GM18873 (cell line): ENCODE measurements around the gene RTL10.

Source experiments
- ATAC-seq: cut with Tn5 transposase; IDR thresholded peaks from one replicate; pipeline ENCODE4 v1.9.1; 2021; ENCODE audit warnings: mild to moderate bottlenecking, moderate library complexity, moderate number of reproducible peaks; ENCODE audit not compliant: unreplicated experiment, low FRiP score

The RTL10 gene

DNA sequence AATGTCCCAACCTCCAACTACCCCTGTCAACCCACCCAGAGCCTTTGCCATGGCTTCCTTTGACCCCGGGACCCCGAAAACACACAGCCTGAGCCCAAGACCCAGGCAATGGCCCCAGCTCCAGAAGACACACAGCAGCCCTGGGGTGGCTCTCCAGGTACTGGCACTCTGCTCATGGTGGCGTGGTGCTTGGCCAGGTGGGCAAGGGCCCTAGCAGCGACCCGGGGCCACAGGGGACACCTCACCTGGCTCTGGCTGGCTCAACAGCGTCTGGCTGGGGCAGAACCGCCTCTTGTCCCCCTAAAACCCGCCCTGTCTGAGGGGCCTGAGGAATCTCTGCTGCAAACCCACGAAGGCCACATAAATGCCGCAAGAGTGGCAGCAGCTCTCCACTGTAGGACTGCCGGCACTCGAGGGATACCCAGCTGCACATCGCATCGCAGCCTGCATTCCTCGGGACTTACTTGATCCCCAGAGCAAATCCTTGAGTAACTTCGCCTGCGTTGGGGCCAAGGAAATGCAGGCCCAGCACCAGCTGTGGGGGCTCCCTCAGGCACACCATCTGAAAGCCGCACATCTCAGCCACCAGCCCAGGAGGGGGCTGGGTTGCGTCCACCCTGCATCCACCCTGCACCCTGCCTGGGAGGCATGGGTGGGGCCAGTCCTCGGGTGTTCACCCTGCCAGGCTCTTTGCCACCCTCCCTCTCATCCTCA is 23.1 kb upstream of the RTL10 start:
- ATAC-seq = no peak

DNA sequence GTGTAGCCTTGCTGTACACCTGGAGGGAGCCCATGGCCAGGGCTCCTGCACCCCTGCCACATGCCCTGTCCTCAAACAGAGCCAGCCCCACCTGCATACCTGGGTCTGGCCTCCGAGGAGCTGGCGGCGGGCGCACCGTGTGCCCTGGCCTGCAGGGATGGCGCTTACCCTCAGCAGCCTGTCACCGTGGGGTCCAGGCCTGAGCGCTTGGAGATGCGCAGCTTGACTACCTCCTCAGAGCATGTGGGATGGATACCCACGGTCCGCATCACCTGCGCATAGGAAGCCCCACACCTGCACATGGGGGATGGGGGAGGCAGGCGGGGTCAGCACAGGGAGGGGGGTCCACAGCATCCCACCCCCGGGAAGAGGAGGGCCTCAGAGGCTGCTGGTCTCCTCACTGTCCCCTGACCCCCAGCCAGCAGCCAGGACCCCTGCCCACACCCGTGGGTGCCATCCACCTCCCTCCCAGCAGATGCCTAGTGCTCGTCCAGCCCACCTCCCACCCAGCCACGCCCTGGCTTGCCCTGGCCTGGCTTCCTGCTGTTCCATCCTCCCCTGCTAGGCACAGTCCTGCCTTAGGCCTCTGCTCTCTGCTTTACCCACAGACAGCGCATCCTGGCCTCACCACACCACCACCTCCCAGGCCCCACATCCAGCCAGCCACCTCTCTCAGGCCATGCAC is 22.4 kb upstream of the RTL10 start:
- no peak for ATAC-seq

DNA sequence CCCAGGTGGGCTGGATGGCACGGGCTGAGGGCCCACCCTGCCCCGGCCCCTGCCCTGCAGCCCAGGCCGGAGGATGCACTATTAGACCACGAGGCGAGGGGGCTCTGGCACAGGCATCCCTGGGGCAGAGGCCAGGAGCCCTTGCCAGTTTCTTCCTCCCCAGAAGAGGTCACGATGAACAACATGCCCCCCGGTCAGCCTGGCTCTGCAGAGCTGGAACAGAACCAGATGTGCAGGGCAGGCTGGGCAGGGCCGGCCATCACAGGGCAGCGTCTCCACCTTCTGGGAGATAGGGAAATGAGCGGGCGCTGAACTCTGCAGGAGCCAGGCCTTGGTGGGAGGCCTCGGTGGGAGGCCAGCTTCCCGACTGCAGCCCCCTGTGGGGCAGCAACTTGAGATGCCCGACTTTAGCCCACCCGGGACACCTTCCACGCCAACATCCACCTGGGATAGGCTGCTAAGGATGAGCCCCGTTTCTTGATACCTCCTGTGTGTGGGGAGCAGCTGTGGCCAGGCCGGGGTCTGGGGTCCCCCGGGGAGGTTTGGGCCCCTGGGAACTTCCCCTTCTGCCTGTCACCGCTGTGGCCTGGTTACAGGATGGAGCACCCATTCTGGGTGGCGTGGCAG is 21.8 kb upstream of the RTL10 start:
- ATAC-seq = no peak

DNA sequence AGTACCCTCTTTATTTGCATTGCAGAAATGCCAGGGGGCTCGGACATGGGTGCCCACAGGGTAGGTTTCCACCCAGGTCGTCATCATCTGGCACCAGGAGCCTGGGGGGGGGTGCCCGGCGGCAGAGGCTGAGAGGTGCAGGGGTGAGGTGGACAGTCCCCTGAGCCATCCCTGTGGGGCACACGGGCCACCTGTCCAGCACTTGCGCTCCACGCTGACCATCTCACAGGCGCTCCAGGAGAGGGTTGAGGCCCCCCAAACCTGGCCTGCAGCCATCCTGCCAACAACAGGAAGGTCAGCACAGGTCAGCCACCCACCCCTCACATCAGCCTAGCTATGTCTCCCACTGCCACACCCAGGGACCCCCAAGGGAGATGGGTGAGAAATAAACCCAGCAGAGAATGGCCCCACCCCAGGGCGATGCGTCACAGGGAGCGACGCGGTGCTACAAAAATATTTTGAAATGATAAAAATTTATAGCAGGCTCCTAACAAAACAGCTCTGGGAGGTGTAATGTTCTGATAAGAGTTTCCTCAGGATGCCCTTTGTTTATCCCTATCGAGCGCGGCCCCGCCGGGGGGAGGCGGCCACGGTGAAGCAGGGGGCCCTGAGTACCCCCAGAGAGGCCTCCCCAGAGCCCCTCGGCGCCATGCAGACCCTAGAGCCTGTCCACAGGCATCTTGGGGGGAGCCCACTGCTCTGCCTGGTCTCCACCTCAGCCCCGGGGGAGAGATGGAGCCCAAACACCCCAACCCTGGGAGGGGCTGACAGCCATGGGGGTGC is 21.0 kb upstream of the RTL10 start:
- no peak for ATAC-seq

DNA sequence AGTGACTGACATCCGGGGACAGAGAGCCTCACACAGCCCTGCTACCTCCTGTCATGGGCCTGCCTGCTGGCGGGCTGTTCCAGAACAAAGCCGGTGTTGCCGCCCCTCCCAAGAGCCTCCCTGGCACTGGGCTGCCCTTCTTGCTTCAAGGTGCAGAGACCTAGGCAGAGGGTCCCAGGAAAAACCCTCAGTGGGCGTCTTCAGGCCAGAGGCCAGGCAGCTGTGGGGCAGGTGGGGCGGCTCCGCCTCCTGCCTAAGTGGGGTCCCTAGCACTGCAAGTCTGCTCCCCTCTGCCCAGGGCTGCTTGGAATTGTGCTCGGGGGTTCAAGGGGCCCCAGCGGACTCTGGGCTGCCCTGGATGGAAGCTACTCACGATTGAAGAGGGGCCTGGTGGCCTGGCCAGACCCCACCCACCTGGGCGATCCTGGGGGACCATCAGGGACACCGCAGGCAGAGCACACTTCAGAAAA is 20.4 kb upstream of the RTL10 start:
- ATAC-seq = no peak

DNA sequence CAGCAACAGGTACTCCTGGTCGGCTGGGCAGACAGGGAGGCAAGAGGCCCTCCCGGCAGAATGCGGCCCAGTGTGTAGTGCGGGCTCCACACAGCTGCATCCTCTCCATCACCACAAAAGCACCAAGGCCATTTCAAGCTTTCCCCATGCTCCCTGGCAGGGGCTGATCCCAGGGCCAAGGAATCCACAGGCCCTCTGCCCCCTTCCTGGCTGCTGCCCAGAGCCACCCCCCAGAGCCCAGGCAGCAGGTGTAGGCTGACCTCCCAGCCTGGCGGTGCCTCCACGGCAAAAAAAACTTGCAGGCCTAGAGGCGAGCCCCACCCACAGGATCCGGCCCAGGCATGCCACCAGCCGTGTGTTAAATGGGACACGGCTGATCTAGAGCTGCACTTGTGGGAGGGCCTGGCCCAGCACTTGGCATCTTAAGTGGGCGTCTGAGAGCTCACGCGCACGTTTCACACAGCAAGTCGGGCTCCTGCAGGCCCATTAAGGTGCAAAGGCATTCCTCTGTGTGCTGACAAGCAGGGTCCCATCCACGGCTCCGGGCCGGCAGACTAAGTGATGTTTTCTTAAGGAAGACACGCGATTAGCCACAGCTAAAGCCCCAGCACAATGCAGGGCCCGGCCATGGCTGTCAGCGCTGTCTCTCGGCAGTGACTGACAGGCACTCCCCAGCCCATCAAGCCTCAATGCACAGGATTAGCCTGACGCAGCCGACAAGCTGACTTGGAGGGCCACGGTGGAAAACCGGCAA is 19.8 kb upstream of the RTL10 start:
- no peak for ATAC-seq

DNA sequence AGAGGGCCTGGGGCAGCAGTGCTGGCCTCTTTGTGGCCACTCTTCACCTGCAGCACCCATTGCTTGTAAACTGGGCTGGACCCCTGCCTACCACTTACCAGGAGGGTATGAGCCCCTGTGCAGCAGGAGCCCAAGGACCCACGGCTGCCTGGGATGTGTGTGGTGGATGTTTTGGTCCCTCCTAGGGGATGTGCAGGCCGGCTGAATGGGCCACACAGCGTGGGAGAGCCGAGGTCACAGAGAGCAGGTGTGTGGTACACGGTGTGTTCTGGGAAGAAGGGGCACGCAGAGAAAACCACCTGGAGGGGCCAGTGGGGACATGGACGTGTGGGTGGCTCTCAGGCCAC is 19.3 kb upstream of the RTL10 start:
- ATAC-seq = no peak

DNA sequence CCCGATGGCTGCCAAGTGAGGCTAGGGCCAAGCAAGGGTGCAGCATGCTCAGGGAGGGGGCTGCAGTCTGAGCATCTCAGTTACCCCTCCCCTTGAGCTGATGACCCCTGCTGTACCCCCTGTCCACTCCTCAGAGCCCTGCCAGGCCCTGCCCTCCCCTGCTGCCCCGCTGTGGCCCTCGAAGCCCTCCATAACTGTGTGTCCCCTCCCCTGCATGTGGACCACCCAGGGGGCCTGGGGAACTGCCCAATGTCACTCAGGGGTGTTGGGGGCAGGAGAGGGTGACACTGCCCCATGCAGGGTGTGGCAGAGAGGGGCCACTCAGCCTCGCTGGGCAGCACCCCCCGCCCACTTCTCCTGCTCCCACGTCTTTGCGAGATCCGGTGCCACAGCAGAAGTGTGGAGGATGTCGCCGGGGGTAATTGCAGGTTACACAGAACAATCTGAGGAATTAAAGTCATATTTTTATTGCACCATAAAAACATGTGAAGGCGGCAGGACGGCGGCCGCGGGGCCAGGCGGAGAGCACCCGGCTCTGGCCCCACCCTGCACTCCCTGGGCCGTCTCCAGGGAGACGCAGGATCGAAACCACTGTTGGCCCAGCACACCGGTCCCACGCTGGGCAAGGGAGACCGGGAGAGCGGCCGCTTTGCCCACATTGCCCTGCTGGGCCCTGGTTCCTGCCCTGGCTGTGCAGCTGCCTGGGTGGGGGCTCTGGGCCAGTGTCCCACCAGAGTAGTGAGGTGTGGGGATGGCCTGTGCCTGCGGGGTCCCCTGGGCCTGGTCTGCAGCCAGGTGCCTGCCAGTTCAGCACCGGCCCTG is 18.7 kb upstream of the RTL10 start:
- no peak for ATAC-seq

DNA sequence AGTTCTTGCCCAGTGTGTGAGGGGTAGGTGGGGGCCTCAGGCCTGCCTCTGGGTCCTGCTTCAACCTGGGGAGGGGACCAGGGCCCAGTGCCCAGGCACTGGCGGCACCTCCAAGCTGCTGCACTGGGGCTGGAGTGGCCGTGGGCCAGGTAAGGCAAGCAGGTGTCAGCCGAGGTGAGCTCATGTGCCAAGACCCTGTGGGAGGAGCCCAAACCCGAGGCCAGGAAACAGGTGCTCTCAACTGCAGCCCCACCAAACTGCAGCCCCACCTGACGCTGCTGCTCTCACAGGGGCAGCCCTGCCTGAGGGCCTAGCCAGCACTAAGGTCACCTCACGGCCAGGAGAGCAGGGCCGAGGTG is 18.1 kb upstream of the RTL10 start:
- ATAC-seq = no peak

DNA sequence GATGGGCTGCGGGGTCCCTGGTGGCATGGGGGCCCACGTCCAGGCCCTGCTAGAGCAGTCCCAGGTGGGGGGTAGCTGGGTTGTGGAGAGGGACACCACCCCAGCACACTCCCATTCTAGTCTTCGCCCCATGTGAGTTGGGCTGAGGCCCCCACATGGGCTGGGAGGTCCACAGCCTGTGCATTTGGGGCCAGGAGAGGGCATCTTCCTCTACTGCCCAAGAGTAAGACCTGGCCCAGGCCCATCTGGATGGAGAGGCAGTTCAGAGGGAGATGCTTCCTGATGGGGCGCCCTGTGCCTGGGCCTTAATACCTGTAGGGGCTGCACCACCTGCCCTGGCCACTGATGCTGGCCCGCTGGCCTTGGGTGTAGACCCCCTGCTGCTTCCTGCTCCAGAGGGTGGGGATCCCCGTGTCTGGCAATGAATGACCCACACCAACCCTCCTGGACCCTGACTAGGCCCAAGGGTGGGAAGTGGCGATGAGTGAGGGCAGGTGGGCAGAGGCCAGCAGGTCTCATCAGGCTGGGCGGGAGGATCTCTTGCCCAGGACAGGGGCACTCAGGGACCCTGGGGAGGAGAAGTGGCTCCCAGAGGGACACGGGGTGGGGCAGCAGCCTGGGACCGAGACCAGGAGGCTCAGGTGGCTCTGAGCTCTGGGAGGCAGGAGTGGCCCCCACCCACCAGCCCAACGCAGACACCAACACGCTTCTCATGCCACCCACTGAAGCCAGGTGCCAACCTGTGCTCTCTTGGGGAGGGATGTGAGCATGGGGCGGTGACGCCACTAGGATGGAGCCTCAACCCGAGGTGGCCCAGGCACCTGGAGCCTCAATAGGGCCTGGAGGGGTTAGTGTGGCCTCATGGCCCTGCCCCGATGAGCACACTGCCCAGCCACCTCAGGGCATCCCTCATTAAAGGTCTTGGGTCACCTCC is 17.4 kb upstream of the RTL10 start:
- no peak for ATAC-seq

DNA sequence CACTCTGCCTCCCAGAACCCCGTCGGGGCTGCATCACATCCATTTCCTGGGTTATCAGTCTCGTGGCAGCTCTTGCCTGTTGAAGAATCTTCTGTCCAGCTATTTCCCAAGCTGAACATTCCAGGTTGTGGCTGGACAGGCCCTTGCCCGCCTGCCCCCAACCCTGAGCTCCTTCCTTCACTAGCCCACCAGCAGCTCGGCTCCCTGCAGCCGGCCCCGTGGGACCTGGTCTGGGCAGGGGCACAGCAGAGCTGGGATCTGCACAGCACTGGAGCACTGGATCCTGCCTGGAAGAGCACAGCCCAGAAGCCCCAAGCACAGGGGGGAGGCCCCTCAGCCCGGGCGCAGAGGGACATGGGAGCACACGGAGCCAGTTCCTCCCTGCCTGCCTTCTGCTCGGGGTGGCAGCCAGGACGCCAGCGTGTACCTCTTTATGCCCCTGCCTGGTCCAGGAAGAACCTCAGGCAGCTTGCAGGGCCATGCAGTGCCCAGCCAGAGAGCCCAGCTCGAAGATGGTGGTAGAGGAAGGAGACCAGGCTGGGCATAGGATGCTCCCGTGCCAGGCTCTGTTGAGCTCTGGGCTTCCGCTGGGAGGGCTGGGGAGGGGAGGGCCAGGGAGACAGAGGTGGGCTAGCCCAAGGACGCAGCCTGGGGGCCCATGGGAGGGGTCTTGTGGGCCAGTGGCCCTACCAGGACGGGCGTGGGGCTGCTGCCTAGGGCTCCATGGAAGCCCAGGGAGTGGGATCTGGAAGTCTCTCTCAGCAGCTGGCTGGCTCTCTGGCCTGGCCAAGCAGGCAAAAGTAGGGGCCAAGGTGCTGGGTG is 16.6 kb upstream of the RTL10 start:
- ATAC-seq = no peak

DNA sequence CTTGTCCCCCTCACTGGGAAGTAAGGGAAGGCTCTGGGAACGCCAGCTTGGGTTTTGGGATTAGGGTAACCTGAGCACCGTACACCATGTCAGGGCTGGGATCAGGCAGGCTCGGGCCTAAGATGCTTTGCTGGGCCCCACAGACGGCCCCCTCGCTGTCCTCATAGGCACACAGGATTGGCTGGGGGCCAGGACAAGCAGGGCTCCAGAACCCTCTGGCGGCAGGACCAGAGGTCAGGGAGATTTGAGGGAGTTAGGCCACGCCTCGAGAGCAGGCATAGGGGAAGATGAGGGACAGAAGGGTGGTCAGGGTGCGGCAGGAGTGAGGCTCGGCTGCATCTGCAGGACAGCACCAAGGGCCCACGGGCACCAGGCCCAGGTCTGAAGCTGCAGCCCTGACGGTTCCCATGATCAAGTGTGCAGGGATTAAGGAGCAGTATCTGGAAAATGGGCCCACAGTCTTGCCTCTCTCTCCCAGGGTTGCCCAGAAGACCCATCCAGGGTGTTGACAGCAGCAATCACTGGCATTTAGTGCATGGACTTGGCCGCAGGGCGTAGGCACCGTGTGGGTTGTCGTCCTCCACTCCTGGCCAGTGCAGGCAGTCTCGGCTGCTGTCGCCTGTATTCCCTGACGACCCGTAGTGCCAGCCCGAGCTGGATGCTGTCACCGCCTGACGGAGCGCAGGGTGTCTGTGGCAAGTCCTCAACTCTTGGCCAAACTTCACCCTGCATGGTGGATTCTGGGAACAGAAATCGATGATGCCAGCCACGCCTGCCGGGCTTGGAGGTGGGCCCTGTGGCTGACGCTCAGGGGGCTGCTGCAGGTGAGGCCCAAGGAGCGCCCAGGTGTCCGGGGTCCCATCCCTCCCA is 15.7 kb upstream of the RTL10 start:
- no peak for ATAC-seq

DNA sequence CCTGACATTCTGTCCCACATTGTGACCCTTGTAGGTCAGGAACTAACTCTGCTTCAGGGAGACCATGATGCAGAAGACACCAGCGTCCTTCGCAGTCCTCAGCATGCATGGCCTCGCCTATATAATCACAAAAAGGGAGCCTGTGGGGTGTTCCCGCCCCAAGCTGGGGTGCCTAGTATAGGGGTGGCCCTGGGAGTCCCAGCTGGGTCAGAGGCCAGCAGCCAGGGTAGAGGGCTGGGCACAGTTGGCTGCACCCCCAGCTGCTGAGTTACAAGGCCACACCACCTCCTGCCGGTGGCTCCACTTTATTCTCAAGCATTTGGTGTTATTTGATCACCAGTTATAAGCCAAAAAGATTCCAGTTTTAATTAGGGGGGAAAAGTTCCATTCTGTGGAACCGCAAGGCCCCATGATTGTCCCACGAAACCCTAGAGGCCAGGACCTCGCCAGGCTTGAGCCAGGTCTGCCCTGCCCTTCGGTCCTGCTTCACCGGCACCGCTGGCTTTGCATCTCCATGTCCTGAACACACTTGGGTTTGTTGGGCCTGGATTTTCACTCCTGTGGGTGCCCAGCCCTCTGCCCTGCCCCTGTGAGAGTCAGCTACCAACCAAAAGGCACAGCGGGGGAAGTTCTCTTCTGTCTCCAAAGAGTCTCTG is 15.0 kb upstream of the RTL10 start:
- no peak for ATAC-seq

DNA sequence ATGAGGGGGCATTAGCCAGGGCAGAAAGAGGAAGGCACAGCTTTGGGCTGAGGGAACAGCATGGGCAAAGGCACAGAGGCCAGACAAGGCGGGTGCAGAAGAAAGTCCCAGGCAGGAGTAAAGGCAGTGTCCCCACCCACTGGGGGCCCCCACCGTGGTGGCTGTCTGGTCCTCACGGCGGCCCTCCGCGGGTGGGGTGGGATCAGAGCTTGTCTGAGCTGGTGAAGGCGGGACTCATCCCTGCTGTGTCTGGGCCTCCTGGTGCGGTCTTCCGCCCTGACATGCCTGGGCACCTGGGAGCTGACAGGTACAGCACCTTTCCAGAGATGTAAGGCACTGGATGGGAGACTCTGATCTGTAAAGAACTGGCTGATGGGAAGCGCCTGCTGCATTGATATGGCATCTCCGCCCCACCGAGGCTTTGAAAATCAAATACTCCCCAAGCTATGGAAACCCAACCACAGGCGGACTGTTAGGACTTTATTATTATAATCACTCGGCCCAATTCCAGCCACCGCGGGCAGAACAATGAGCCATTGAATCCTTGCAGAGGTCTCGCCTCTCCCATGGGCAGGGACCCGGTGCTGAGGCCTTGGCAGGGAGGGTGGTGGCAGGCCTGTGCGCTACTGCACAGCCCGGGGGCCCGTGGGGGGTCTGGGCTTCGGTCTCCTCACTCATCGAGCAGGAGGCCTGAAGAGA is 14.2 kb upstream of the RTL10 start:
- no peak for ATAC-seq

DNA sequence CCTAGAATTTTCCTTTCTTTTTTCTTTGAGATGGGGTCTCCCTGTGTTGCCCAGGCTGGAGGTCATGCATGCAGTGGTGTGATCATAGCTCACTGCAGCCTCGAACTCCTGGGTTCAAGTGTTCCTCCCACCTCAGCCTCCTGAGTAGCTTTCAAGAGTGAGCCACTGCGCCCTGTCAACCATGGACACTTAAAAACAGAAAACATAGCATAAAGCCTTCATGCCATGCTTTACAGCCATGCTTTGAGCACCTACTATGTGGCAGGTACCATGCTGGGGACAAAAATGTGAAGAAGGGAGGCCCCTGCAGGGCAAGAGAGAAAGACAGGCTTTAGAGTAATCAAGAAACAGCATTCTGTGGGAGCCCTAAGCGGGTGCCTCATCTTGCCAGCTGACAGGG is 13.7 kb upstream of the RTL10 start:
- ATAC-seq = no peak

DNA sequence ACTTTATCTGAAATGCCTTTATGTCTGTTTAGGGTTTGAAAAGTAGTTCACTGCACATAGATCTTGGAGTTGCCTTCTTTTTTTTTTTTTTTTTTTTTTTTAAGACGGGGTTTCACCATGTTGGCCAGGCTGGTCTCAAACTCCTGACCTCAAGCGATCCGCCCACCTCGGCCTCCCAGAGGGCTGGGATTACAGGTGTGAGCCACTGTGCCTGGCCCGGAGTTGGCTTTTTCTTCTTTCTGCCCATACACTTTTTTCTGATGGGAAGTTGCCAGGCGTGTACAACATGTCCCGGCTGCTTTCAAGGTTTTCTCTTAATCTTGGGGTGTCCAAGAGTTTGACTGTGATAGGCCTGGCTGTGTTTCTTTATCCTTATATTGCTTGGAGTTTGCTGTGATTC is 12.9 kb upstream of the RTL10 start:
- no peak for ATAC-seq
